ENCODE results near the gene IER3.

Gene IER3

DNA sequence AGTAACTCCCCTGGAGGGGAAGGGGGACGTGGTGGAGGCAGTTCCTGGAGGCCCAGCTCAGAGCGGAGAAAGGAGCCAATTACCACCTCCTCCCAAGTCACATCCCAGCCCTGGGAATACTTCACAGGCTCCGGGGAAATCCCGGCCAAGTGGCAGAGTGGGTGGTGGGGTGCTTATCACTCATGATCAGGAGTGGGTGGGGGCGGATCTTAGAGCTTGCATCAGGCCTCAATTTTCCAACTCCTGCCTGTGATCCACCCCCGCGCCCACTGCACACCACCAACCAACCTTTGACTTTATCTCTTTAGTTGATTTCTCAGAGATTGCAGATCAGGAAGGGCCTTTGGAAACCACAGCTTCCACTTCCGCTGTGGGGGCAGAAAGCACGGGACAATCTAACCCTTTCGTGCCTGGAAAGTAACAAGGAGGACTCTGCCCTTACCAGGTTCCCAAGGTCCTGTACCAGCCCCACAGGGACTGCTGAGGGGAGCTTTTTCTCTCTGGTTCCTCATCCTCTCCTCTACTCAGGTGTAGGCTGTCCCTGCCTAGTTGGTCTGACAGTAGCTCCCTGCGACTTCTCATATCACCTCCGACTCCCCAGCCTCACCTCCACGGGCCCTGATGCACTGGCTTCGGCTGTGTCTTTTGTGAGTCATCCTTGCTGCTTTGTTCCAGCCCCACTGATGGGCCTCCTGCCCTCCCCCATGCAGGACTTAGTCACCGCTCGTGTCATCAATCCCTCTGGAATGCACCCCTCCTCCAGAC, 24.9 kb upstream of the IER3 start (continued):
- TF ChIP-seq, protein P1, sequence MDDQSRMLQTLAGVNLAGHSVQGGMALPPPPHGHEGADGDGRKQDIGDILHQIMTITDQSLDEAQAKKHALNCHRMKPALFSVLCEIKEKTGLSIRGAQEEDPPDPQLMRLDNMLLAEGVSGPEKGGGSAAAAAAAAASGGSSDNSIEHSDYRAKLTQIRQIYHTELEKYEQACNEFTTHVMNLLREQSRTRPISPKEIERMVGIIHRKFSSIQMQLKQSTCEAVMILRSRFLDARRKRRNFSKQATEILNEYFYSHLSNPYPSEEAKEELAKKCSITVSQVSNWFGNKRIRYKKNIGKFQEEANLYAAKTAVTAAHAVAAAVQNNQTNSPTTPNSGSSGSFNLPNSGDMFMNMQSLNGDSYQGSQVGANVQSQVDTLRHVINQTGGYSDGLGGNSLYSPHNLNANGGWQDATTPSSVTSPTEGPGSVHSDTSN (CRISPR knock-in tag; IDR thresholded peaks at IDR 0.05) = no peak
- TF ChIP-seq ZNF621 (tag by site-specific recombination; IDR thresholded peaks at IDR 0.05) (no peak), ZNF571 (tag by site-specific recombination; IDR thresholded peaks at IDR 0.05) (no peak), HOXC10 (CRISPR knock-in tag; IDR thresholded peaks at IDR 0.05) (no peak), KLF10 (tag by site-specific recombination; IDR thresholded peaks at IDR 0.05) (no peak; the same call in 1 of the 2 replicates), KLF1 (tag by site-specific recombination; IDR thresholded peaks at IDR 0.05) (no peak), ZNF747 (tag by site-specific recombination; IDR thresholded peaks at IDR 0.05) (no peak), EGR2 (tag by site-specific recombination; IDR thresholded peaks at IDR 0.05; ENCODE audit: low read depth) (peak; percentile 96), ZBTB17 (tag by site-specific recombination; IDR thresholded peaks at IDR 0.05) (peak; percentile 78), ZNF341 (tag by site-specific recombination; IDR thresholded peaks at IDR 0.05; ENCODE audit: low read depth) (no peak), ZNF624 (tag by site-specific recombination; IDR thresholded peaks at IDR 0.05) (no peak), ZNF660 (tag by site-specific recombination; IDR thresholded peaks at IDR 0.05) (peak; percentile 89), YY2 (tag by site-specific recombination; IDR thresholded peaks at IDR 0.05) (no peak), HOXD13 (CRISPR knock-in tag; IDR thresholded peaks at IDR 0.05; ENCODE audit: borderline replicate concordance) (no peak), SALL2 (tag by site-specific recombination; IDR thresholded peaks at IDR 0.05; ENCODE audit: borderline replicate concordance) (no peak), TRIM28 (IDR thresholded peaks at IDR 0.05; ENCODE audit: borderline replicate concordance, low read length) (no peak), ZNF37A (tag by site-specific recombination; IDR thresholded peaks at IDR 0.05) (no peak), ZNF623 (tag by site-specific recombination; IDR thresholded peaks at IDR 0.05) (no peak; the same call in none of the 2 replicates), ZNF791 (tag by site-specific recombination; IDR thresholded peaks at IDR 0.05) (no peak), ZNF138 (tag by site-specific recombination; IDR thresholded peaks at IDR 0.05; ENCODE audit: borderline replicate concordance) (no peak), SP7 (tag by site-specific recombination; IDR thresholded peaks at IDR 0.05) (peak; percentile 91), ZNF707 (tag by site-specific recombination; IDR thresholded peaks at IDR 0.05) (no peak), ZNF174 (tag by site-specific recombination; IDR thresholded peaks at IDR 0.05) (no peak), ZNF157 (tag by site-specific recombination; IDR thresholded peaks at IDR 0.05) (no peak), ZNF155 (tag by site-specific recombination; IDR thresholded peaks at IDR 0.05) (no peak), GLIS2 (tag by site-specific recombination; IDR thresholded peaks at IDR 0.05) (peak; percentile 96), SP3 (tag by site-specific recombination; IDR thresholded peaks at IDR 0.05) (peak; percentile 59), ZFP41 (tag by site-specific recombination; IDR thresholded peaks at IDR 0.05; ENCODE audit: borderline replicate concordance) (no peak)
- TF ChIP-seq, protein P2, sequence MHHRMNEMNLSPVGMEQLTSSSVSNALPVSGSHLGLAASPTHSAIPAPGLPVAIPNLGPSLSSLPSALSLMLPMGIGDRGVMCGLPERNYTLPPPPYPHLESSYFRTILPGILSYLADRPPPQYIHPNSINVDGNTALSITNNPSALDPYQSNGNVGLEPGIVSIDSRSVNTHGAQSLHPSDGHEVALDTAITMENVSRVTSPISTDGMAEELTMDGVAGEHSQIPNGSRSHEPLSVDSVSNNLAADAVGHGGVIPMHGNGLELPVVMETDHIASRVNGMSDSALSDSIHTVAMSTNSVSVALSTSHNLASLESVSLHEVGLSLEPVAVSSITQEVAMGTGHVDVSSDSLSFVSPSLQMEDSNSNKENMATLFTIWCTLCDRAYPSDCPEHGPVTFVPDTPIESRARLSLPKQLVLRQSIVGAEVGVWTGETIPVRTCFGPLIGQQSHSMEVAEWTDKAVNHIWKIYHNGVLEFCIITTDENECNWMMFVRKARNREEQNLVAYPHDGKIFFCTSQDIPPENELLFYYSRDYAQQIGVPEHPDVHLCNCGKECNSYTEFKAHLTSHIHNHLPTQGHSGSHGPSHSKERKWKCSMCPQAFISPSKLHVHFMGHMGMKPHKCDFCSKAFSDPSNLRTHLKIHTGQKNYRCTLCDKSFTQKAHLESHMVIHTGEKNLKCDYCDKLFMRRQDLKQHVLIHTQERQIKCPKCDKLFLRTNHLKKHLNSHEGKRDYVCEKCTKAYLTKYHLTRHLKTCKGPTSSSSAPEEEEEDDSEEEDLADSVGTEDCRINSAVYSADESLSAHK (tag by site-specific recombination; IDR thresholded peaks at IDR 0.05) = no peak
- TF ChIP-seq, protein P3, sequence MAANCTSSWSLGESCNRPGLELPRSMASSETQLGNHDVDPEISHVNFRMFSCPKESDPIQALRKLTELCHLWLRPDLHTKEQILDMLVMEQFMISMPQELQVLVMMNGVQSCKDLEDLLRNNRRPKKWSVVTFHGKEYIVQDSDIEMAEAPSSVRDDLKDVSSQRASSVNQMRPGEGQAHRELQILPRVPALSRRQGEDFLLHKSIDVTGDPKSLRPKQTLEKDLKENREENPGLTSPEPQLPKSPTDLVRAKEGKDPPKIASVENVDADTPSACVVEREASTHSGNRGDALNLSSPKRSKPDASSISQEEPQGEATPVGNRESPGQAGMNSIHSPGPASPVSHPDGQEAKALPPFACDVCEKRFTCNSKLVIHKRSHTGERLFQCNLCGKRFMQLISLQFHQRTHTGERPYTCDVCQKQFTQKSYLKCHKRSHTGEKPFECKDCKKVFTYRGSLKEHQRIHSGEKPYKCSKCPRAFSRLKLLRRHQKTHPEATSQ (tag by site-specific recombination; IDR thresholded peaks at IDR 0.05) = no peak
- TF ChIP-seq, protein P4, sequence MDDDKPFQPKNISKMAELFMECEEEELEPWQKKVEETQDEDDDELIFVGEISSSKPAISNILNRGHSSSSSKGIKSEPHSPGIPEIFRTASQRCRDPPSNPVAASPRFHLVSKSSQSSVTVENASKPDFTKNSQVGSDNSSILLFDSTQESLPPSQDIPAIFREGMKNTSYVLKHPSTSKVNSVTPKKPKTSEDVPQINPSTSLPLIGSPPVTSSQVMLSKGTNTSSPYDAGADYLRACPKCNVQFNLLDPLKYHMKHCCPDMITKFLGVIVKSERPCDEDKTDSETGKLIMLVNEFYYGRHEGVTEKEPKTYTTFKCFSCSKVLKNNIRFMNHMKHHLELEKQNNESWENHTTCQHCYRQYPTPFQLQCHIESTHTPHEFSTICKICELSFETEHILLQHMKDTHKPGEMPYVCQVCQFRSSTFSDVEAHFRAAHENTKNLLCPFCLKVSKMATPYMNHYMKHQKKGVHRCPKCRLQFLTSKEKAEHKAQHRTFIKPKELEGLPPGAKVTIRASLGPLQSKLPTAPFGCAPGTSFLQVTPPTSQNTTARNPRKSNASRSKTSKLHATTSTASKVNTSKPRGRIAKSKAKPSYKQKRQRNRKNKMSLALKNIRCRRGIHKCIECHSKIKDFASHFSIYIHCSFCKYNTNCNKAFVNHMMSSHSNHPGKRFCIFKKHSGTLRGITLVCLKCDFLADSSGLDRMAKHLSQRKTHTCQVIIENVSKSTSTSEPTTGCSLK (tag by site-specific recombination; IDR thresholded peaks at IDR 0.05) = no peak
- TF ChIP-seq, protein P5, sequence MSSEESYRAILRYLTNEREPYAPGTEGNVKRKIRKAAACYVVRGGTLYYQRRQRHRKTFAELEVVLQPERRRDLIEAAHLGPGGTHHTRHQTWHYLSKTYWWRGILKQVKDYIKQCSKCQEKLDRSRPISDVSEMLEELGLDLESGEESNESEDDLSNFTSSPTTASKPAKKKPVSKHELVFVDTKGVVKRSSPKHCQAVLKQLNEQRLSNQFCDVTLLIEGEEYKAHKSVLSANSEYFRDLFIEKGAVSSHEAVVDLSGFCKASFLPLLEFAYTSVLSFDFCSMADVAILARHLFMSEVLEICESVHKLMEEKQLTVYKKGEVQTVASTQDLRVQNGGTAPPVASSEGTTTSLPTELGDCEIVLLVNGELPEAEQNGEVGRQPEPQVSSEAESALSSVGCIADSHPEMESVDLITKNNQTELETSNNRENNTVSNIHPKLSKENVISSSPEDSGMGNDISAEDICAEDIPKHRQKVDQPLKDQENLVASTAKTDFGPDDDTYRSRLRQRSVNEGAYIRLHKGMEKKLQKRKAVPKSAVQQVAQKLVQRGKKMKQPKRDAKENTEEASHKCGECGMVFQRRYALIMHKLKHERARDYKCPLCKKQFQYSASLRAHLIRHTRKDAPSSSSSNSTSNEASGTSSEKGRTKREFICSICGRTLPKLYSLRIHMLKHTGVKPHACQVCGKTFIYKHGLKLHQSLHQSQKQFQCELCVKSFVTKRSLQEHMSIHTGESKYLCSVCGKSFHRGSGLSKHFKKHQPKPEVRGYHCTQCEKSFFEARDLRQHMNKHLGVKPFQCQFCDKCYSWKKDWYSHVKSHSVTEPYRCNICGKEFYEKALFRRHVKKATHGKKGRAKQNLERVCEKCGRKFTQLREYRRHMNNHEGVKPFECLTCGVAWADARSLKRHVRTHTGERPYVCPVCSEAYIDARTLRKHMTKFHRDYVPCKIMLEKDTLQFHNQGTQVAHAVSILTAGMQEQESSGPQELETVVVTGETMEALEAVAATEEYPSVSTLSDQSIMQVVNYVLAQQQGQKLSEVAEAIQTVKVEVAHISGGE (tag by site-specific recombination; conservative IDR thresholded peaks at IDR 0.05; ENCODE audit: low read depth) = no peak
